HG02852 (cell line): Measurements from ENCODE around the gene GRIP2.

Source experiments
- ATAC-seq: cut with Tn5 transposase; IDR thresholded peaks from one replicate; pipeline ENCODE4 v1.9.1; 2021; ENCODE audit warnings: mild to moderate bottlenecking, moderate library complexity; ENCODE audit not compliant: unreplicated experiment

The GRIP2 gene

GRCh38 chr3:14541646-14542045, 1.5 kb upstream of the GRIP2 start:
- no peak for ATAC-seq

DNA sequence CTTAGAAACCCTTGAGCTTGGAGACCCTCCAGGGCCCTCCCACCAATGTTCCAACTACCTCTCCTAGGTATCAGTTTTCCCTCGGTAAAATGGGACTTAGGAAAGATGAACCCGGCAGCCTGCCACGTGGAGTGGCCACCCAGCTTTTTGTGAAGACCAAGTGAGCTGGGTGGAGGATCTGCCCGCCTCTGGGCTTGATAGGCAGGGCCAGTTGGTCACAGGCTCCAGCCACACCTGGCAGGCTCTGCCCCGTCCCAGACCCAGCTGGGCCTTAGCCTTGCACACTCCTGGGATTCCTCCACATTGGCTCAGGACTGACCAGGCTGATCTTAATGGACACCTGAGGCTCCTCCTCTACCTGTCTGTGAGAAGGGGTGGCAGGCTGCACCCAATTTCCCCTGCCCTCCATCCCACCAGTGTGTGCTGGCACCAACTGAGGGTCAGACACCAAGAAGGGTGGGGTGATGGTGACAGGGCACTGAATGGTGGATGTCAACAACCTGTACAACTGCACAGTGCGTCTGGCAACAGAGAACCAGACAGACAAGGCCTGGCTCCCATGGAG, 761 bp upstream of the GRIP2 start:
- no peak for ATAC-seq

DNA sequence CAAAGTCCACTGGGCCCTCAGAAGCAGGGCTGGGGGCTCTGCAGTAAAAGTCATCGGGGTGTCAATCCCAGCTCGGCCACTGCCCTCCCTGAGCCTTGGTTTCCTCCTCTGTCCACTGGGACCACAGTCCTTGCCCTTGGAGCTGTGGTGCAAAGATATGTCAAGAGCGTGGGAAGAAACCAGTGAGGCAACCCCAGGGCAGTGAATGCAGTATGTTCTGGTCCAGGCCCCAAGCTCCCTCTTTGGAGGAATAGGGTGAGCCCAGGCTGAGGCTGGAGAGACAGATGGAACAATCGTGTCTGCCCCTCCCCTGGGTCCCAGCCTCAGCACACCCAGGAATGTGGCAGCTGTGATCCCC, 779 bp downstream of the GRIP2 start:
- ATAC-seq = no peak

DNA sequence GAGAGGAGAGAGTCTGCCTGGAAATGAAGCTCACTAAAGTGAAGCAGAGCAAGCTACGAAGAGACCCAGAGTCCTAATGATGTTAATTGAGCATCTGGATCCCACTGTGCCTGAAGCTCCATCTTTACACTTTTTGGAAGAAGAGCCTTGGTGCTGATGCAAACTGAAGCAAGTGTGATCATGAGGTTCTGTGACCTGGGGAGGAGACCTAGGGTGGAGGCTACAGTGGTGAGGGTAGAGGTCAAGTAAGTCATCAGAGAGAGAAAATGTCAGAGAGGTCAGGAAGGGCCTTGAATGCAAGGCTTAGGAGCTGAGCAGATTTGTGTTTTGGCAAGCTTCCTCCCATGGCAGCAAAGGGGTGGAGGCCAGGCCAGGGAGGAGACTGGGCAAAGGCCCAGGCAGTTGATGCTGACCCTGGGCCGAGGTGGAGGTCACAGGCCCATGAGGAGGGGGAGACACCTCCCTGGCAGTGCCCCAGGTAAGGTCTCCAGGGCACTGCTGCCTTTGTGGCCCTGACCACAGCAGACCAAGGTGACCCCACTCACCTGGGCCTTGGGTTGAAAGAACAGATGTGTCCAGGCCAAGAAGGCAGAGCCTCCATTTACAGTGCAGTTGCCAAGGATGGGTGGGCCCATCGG, 1.6 kb downstream of the GRIP2 start:
- ATAC-seq = no peak

DNA sequence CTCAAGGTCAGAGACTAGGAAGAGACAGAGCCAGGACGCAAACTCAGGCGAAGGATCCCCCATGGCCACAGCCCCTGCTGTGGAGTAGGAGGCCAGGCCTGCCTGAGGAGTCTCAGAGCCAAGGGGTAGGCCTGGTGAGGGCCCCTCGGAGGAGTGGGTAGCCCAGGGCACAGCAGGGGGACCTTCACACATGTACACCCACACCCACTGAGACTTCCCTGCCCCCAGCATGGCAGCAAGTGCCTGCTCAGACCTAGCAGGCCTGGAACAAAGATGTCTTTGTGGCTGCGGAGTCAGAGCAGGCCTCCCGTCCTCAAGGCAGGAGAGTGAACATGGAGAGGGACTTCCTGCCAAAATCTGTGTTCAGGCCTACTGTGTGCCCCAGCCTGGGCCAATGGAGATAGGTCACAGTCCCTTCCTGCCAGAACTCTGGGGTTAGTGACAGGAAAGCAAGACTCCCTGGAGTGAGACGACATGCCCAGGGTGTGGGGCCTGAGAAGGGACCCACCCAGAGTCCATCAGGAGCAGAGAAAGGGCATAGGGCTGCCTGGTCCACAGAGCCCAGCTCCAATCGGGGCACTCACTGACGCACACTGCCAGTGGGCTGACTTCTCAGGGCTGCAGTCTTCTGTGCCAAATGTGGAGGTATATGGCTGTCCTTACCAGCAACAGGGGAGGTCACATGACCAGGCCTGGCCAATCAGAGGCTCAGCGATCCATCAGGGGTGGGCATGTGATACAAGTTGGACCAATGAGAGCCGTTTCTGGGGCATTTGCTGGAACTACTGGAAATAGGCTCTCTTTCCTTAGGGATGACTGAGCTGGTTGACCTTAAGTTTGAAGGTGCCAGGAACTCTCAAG, 2.3 kb downstream of the GRIP2 start:
- no peak for ATAC-seq

DNA sequence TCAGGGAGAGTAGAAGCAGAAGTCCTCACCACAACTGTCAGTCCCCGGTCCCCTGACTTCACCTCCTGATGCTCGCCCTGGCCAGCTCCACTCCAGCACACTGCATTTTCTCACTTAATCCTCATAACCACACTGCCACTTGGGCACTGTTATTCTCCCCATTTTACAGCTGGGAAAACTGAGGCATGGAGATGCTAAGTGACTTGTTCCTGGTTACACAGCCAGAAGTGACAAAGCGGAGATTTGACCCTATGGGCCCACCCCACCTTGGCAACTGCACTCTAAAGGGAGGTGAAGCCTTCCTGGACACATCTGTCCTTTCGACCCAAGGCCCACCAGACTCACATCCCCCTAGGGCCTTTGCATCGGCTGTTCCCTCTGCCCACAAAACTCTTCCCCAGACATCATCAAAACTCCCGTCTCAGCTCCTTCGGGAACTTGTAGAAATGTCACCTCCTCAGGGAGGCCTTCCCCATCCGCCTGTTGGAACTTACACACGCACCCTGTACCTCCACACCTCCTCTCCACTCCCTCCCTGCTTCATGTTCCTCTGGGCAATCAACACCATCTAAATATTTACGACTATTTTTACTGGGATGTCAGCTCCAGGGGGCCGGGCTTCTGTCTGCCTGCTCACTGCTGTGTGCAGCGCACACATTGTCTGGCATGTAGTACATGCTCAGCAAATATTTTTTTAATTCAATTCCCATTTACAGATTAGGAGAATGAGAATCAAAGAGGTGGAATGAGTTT, 3.1 kb downstream of the GRIP2 start:
- no peak for ATAC-seq

DNA sequence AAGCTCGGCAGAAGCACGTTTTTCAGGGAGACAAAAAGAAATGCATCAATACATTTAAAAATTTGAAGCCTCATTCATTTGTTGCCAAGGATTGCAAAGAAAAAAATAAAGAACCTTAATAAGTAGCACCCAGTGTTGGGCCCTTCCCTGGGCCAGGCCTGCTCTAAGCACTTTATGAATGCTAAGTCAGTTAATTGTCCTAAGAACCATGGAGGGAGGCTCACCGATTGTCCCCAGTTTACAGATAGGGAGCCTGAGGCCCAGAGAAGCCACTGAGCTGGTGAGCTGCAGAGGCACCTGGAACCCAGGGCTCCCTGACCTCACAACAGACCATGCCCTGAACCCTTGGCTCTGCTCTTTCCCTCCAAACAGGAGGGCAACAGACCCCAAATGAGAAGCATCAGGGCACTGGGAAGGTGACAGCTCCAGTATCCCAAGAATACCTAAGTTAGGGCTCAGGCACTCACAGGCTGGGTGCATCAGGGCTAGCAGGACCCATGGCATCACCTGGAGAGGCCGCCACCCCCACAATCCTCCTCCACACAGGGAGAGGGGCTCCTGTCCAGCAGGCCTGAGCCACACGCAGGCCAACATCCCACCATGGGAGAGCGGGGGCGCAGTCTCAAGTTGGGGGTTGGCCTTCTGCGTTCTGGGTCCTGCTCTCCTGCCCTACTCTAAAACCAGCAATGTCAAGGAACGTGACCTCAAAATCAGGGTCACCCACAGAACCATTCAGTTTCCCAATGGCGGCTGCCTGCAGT, 3.9 kb downstream of the GRIP2 start:
- ATAC-seq = no peak

DNA sequence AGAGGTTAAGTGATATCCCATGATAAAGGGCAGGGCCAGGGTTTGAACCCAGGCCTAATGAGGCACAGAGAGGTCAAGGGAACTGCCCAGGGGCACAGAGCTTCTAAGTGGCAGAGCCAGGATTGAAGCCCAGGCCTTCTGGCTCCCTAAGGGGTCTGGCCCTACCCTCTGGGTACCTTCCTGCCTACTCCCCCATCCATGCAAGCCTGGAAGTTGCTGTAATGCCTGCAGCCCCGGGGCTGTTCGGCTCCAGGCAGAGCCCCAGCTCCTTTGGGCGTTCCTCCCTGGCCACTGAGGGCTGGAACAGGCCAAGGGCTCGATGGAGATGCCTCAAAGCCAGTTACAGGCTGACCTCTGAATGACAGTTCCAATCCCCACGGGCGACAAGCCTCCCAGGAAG, 4.5 kb downstream of the GRIP2 start:
- ATAC-seq = no peak

DNA sequence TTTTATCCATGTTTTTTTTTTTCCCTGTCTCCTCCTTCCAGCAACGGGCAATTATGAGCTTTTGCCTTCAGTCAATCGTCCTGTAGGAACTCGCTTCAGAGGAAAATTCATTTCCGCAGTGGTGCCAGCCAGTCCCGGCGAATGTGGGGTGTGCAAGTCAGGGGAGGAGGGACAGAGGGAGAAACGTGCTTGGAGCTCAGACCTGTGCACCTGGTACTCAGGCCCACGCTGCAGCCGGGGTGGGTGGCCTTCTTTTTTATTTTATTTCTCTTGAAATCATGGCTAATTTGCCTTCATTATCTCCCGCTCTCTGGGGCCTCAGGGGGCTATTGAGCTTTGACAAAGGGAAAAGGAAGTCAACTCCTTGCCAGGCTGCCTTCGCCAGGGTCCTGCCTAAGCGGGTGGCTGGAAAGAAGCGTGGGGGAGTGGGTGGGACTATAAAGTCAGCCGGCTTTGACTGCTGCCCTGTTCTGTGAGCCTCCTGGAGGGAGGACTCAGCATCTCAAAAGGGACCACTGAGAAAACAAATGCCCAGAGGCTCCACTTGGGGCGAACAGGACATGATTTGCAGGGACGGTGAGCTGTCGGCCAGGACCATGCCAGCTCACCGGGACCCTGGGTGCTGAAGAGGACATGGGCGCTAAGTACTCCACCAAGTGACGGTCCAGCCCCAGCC, 5.5 kb downstream of the GRIP2 start:
- ATAC-seq = no peak

DNA sequence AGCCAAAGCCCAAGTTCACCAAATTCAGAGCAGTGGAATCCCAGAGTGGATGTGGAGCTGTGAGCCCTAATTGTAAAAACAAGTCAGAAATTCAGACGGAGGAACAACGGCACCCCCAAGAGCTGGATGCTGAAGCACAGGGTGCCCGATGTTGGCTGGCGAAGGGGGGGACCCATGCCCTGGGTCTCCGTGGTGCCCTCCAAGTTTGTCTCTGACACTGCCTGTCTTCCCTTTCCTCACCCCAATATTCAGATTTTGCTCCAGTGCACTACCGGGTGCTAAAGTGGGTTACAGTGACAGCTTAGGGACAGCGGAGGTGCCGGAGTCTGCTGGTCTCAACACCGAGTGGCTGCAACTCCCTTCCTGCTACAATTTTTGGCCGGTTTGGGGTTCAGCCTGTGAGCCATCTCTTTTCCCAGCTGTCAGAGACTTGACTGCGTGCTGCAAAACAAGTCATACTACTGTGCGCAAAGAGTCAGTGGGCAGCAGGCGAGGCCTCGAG, 6.6 kb downstream of the GRIP2 start:
- ATAC-seq = no peak

DNA sequence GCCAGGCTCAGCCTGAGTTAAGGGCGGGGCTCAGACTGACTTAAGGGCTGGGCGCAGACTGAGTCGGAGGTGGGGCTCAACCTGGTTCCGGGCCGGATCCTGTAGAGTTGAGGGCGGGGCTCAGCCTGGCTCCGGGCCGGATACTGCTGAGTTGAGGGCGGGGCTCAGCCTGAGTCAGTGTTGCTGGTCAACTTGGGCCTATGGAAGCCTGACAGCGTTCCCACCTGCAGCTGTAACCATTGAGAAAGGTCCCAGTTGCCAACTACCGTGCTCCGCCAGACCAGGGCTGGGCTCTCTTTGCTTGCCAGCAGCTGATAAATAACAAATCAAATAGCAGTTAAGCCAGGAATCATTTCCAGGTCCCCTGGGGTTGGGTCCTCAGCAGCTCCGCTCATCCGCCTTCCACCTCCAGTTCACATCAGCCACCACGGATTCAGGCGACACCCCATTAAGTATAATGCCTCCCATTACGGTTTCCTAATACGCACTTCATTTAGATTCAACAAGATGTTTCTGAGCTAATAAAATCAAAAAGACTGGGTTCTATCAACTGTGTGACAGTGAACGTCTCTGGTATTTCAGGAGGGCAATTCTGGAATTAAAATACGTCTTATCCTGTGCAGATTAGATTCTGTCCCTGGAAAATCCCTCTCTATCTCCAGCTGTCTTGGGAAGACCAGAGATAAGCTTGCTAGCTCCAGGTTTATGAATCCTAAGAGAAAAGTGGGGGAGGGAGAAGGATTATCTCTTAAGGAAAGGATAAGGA, 7.3 kb downstream of the GRIP2 start:
- ATAC-seq = no peak

DNA sequence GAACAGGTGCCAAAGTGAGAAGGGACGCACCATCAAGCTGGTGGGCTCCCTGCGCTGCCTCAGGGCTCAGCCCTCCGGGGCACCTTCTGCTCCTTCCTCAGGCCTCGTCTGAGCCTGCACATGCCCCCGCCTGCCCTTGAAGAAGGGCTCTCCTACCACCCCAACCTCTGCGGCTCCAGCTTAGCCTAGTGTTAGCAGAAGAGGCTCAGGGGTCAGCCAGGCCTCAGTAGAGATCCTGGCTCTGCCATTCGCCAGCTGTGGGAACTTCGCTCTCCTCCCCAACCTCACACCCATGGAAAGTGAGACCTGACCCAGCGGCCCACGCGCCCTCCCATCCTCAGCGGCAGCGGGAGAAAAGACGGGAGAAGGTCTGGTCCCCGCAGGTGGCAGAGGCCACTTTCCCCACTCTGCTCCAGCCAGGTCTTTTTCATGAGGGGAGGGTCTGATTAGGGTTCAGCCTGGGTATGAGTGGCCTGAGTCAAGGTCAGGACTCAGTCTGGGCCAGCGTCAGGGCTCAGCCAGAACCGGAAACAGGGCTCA, 8.2 kb downstream of the GRIP2 start:
- ATAC-seq = no peak

DNA sequence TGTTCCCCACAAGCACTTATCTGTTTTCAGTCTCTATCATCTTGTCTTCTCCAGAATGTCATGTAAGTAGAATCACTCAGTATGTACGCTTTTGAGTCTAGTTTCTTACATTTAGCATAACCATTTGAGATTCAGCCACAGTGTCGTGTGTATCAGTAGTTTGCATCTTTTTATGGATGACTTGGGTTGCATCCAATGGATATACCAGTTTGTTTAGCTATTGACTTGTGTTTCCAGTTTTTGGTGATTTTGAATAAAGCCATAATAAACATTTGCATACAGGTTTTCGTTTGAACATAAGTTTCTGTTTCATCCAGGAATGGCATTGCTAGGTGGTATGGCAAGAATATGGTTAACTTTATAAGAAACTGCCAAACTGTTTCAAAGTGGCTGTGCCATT, 12.1 kb downstream of the GRIP2 start:
- ATAC-seq = no peak

GRCh38 chr3:14525685-14526631, 14.2 kb downstream of the GRIP2 start:
- no peak for ATAC-seq

GRCh38 chr3:14524920-14525660, 15.1 kb downstream of the GRIP2 start:
- no peak for ATAC-seq

GRCh38 chr3:14524311-14524711, 15.8 kb downstream of the GRIP2 start:
- ATAC-seq = no peak

GRCh38 chr3:14523792-14524191, 16.4 kb downstream of the GRIP2 start:
- ATAC-seq = no peak
